Measurements from ENCODE around the gene ZNF80. TPM values are rescaled to one million over a fixed set of nuclear protein-coding genes. Genes with fewer than 3 reads are reported as not detected.
"Not testable (repeated sequence)": the region's sequence is repeated elsewhere in the genome, so short reads cannot be mapped to it uniquely, and the experiment has no call there.

ZNF80 gene
- under 1 TPM; 0.16 to 0.17 TPM for total RNA-seq
- polyA plus RNA-seq (2013, experiment 1 of 2), result 2.5 TPM
- polyA plus RNA-seq (2013, experiment 2 of 2), result 4.3 TPM
- 0 to 5.0 (median 1.5) reads per million in 172 experiments for total RNA-seq

GRCh38 chr3:114237478-114237877 lies at the start of gene ZNF80:
Gene ZNF80, minus strand, starts transcription at chr3:114237578. Its CDS starts 504 bp downstream, at chr3:114237074.
- H3K36me3 ChIP-seq (ENCODE audit: insufficient read depth, low read length); H3K27ac ChIP-seq (ENCODE audit: low read depth in 1 of 2, low read length in 2 of 2); intact Hi-C loops (cut with DNase I, micrococcal nuclease); H3K4me3 ChIP-seq (ENCODE audit: low read length); DNase-seq; H3K27me3 Mint-ChIP-seq; H3K9me3 ChIP-seq (ENCODE audit: control insufficient read depth in 1 of 2, insufficient read depth in 1 of 2, low read length in 2 of 2); ATAC-seq (ENCODE audit: poor library complexity); CTCF ChIA-PET; H3K9me3 Mint-ChIP-seq; H3K36me3 Mint-ChIP-seq (ENCODE audit: low read depth); H3K27me3 ChIP-seq (ENCODE audit: control insufficient read depth in 1 of 2, insufficient read depth in 2 of 2, low read length in 2 of 2): not testable (repeated sequence)
- peak within 1 kb of the TSS; percentile 80 for H3K4me3 Mint-ChIP-seq
- POLR2A ChIA-PET, result interaction anchor here (1.4 to 1.7 kb wide), 2 partner anchors 14 to 24 kb away, joined by 4 to 5 read pairs; no protein-coding TSS in a partner anchor
- peaks cover 33% of the 10 kb centered on the region for H3K4me1 ChIP-seq (ENCODE audit: insufficient read depth, low read length)
- peak within 1 kb of the TSS; percentile 92 for H3K27ac Mint-ChIP-seq
- peaks cover 44% of the 10 kb centered on the region for H3K4me1 Mint-ChIP-seq (ENCODE audit: low read depth)

GRCh38 chr3:114286266-114286665 lies 48.9 kb upstream of the ZNF80 start:
- ATAC-seq (ENCODE audit: poor library complexity) (no peak), DNase-seq (peak in 1 of 14 experiments; percentile 53)
- TF ChIP-seq CTCF (IDR thresholded peaks at IDR 0.05), result no peak
- CTCF ChIA-PET, result interaction anchor here (1.2 to 1.4 kb wide), 3 partner anchors 13 to 132 kb away, joined by 3 to 7 read pairs (median 5); no protein-coding TSS in a partner anchor
- Histone ChIP-seq H3K4me3 (ENCODE audit: low read length) (peak overlapping the region; percentile 25), H3K27me3 (ENCODE audit: control insufficient read depth in 1 of 2, insufficient read depth in 2 of 2, low read length in 2 of 2) (no peaks in the 10 kb centered on the region), H3K27ac (ENCODE audit: low read depth in 1 of 2, low read length in 2 of 2) (peak overlapping the region in 1 of 2 donors; percentile 63), H3K36me3 (ENCODE audit: insufficient read depth, low read length) (no peaks in the 10 kb centered on the region), H3K4me1 (ENCODE audit: insufficient read depth, low read length) (peaks cover 17% of the 10 kb centered on the region), H3K9me3 (ENCODE audit: control insufficient read depth in 1 of 2, insufficient read depth in 1 of 2, low read length in 2 of 2) (no peaks in the 10 kb centered on the region)
- H3K27me3 Mint-ChIP-seq, result no peaks in the 10 kb centered on the region
- no peaks in the 10 kb centered on the region for H3K36me3 Mint-ChIP-seq (ENCODE audit: low read depth)
- intact Hi-C loops (cut with DNase I, micrococcal nuclease), result no loop called here
- POLR2A ChIA-PET, result interaction anchor here (1.5 to 2.1 kb wide), 4 partner anchors 12 to 73 kb away, joined by 3 to 14 read pairs (median 7); no protein-coding TSS in a partner anchor
- peaks cover 4% of the 10 kb centered on the region for H3K9me3 Mint-ChIP-seq
- peaks cover 23% of the 10 kb centered on the region for H3K4me1 Mint-ChIP-seq (ENCODE audit: low read depth)
- H3K4me3 Mint-ChIP-seq, result peak overlapping the region; percentile 69
- peak overlapping the region; percentile 85 for H3K27ac Mint-ChIP-seq

GRCh38 chr3:114285648-114286230 lies 48.4 kb upstream of the ZNF80 start:
- H3K36me3 Mint-ChIP-seq (ENCODE audit: low read depth), result no peaks in the 10 kb centered on the region
- ATAC-seq (ENCODE audit: poor library complexity), result peak; percentile 54
- peak overlapping the region; percentile 69 for H3K4me3 Mint-ChIP-seq
- POLR2A ChIA-PET, result interaction anchor here (1.0 to 2.1 kb wide), 6 partner anchors 11 to 72 kb away, joined by 3 to 14 read pairs (median 6); no protein-coding TSS in a partner anchor
- Histone ChIP-seq H3K36me3 (ENCODE audit: insufficient read depth, low read length) (no peaks in the 10 kb centered on the region), H3K27ac (ENCODE audit: low read depth in 1 of 2, low read length in 2 of 2) (peak overlapping the region in 1 of 2 donors; percentile 63), H3K4me1 (ENCODE audit: insufficient read depth, low read length) (peaks cover 12% of the 10 kb centered on the region), H3K27me3 (ENCODE audit: control insufficient read depth in 1 of 2, insufficient read depth in 2 of 2, low read length in 2 of 2) (no peaks in the 10 kb centered on the region), H3K4me3 (ENCODE audit: low read length) (peak overlapping the region; percentile 25), H3K9me3 (ENCODE audit: control insufficient read depth in 1 of 2, insufficient read depth in 1 of 2, low read length in 2 of 2) (no peaks in the 10 kb centered on the region)
- H3K27ac Mint-ChIP-seq, result peak overlapping the region; percentile 85
- intact Hi-C loops (cut with DNase I, micrococcal nuclease), result no loop called here
- H3K27me3 Mint-ChIP-seq, result no peaks in the 10 kb centered on the region
- H3K4me1 Mint-ChIP-seq (ENCODE audit: low read depth), result peaks cover 18% of the 10 kb centered on the region
- DNase-seq, result peak in 3 of 14 experiments; percentile 24 to 50 (median 45)
- peaks cover 4% of the 10 kb centered on the region for H3K9me3 Mint-ChIP-seq
- TF ChIP-seq CTCF (IDR thresholded peaks at IDR 0.05), result no peak
- CTCF ChIA-PET, result interaction anchor here (1.2 to 1.4 kb wide), 3 partner anchors 13 to 133 kb away, joined by 3 to 7 read pairs (median 5); no protein-coding TSS in a partner anchor

All from CD4-positive, alpha-beta T cell (primary cell).